Subcutaneous adipose tissue (tissue), 4 donors: ENCODE measurements around the gene UNC13B. TPM values are rescaled to one million over a fixed set of nuclear protein-coding genes. Genes with fewer than 3 reads are reported as not detected.

Source experiments
- CTCF ChIP-seq: fragments of 450-650 bp; IDR thresholded peaks from one replicate; pipeline ENCODE4 v1.5.1; 2016; ENCODE audit warnings: low read depth, mild to moderate bottlenecking, control low read depth, antibody characterized with exemption, moderate library complexity
- total RNA-seq, 4 donors: library from RNA; depleted of rRNA; stranded (reverse); fragments of >200 nt; gene quantifications; one replicate each; pipeline ENCODE4 v1.1.0, GENCODE V29; 2016

The UNC13B gene
- total RNA-seq, 4 donors from 2014 or later: 17.5 to 31.6 (median 28.9) TPM

- no peak for TF ChIP-seq CTCF
Observed at GRCh38 chr9:35293376-35293964, 131.7 kb downstream of the UNC13B start.

DNA sequence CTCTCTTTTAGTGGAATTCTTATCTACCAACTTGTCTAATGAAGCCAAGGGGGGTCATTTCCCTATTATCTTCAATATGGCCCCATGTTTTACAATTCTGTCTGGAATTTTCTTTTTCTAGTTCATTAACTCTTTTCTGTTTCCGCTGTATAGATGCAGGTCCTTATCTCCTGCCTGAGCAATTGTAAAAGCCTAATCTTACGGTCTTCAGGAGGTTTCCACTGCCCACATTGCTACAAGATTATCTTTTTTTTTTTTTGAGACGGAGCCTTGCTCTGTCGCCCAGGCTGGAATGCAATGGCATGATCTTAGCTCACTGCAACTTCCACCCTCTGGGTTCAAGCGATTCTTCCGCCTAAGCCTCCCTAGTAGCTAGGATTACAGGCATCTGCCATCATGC lies 132.3 kb downstream of the UNC13B start:
- TF ChIP-seq CTCF: no peak

- no peak for TF ChIP-seq CTCF
Observed at GRCh38 chr9:35294556-35294955, 132.7 kb downstream of the UNC13B start.

DNA sequence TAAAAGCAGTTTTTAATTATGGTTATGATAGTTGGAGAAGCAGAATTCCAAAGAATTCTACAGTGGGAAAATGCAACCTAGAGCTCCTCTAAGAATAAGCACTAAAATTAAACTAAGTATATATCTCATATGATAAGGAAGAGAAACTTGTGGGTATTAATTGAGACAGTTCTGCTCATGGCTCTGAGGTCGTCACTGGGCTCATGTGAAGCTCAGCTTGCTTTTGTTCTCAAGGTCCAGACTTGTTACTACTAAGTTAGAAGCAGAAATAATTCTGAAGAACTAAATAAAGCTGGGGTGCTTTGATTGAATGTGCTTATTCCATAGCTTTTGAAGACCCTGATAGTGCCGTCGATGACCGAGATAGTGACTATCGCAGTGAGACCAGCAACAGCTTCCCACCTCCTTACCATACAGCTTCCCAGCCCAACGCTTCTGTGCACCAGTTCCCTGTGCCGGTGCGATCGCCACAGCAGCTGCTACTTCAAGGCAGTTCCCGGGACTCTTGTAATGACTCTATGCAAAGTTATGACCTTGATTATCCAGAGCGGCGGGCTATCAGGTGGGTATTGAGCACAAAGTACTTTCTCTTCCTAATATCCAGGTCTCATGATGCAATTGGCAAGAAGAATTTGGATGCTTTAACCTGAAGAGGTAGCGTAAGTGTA lies 133.7 kb downstream of the UNC13B start:
- no peak for TF ChIP-seq CTCF

DNA sequence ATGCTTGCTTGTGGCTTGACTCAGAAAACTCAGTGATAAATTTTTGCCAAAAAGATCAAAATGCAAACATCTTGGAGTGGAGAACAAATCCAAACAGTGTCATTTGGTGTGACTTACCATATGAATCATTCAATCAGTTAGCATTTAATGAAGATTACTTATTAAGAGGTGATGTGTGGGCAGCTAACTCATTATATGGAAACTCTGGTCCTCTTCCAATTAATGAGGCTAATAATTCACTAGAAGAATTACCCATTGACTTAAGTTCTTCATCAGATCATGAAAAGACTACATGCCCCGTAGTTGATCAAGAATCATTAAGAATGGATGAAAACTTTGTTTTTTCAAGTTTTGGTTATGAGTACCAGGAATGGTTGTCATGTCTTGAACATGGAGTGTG lies 141.8 kb downstream of the UNC13B start:
- no peak for TF ChIP-seq CTCF

- no peak for TF ChIP-seq CTCF
Observed at GRCh38 chr9:35306283-35306682, 144.5 kb downstream of the UNC13B start.

- no peak for TF ChIP-seq CTCF
Observed at GRCh38 chr9:35308316-35308715, 146.5 kb downstream of the UNC13B start.
